HG03457 (cell line): ENCODE measurements around the gene FLYWCH2.
"Not testable (repeated sequence)": the region's sequence is repeated elsewhere in the genome, so short reads cannot be mapped to it uniquely, and the experiment has no call there.

Experiments used
- ATAC-seq: cut with Tn5 transposase; IDR thresholded peaks from one replicate; pipeline ENCODE4 v1.9.1; 2021; ENCODE audit warnings: moderate number of reproducible peaks; ENCODE audit not compliant: unreplicated experiment

FLYWCH2 gene

GRCh38 chr16:2912330-2913199 lies 29.6 kb downstream of the FLYWCH2 start:
- peak; percentile 18 for ATAC-seq

GRCh38 chr16:2913603-2914002 lies 30.6 kb downstream of the FLYWCH2 start:
- ATAC-seq: no peak

- ATAC-seq: no peak
These were observed 31.2 kb downstream of the FLYWCH2 start for GRCh38 chr16:2914233-2914632.

- no peak for ATAC-seq
These were observed 32.3 kb downstream of the FLYWCH2 start for GRCh38 chr16:2915196-2915929.

- no peak for ATAC-seq
These were observed 36.7 kb downstream of the FLYWCH2 start for GRCh38 chr16:2919511-2920255.

GRCh38 chr16:2923481-2923880 lies 40.5 kb downstream of the FLYWCH2 start:
- no peak for ATAC-seq

GRCh38 chr16:2924901-2925755 lies 42.1 kb downstream of the FLYWCH2 start:
- ATAC-seq: no peak

- ATAC-seq: no peak
These were observed 43.1 kb downstream of the FLYWCH2 start for GRCh38 chr16:2925951-2926649.

- no peak for ATAC-seq
These were observed 43.6 kb downstream of the FLYWCH2 start for GRCh38 chr16:2926650-2926999.

GRCh38 chr16:2927010-2927646 lies 44.1 kb downstream of the FLYWCH2 start:
- no peak for ATAC-seq

GRCh38 chr16:2928151-2928550 lies 45.1 kb downstream of the FLYWCH2 start:
- ATAC-seq: not testable (repeated sequence)

- no peak for ATAC-seq
These were observed 45.8 kb downstream of the FLYWCH2 start for GRCh38 chr16:2928796-2929195.

GRCh38 chr16:2929693-2930092 lies 46.7 kb downstream of the FLYWCH2 start:
- no peak for ATAC-seq

- no peak for ATAC-seq
These were observed 47.2 kb downstream of the FLYWCH2 start for GRCh38 chr16:2930236-2930635.

- not testable (repeated sequence) for ATAC-seq
These were observed 48.4 kb downstream of the FLYWCH2 start for GRCh38 chr16:2931231-2931914.

GRCh38 chr16:2933136-2933535 lies 50.1 kb downstream of the FLYWCH2 start:
- no peak for ATAC-seq

GRCh38 chr16:2933701-2934100 lies 50.7 kb downstream of the FLYWCH2 start:
- no peak for ATAC-seq

GRCh38 chr16:2934450-2934849 lies 51.4 kb downstream of the FLYWCH2 start:
- no peak for ATAC-seq

- ATAC-seq: no peak
These were observed 53.5 kb downstream of the FLYWCH2 start for GRCh38 chr16:2936436-2937011.
